Panc1 (cell line): ENCODE measurements around the gene NPIPA1. TPM values are rescaled to one million over a fixed set of nuclear protein-coding genes. Genes with fewer than 3 reads are reported as not detected.

Source experiments
- ATAC-seq: fragments of 200-7000 bp; cut with Tn5 transposase; 2 replicates; pipeline ENCODE4 v1.9.1; 2020; ENCODE audit warnings: mild to moderate bottlenecking, moderate library complexity
- BruUV-seq: library from RNA; stranded (reverse); fragments of 400-500 nt; replicated peaks from 2 replicates; lab custom pipeline; 2021; lab: Mats Ljungman, UMichigan
- CTCF ChIA-PET: fragments of 300-600 bp; sonication (Branson Sonifier 250); formaldehyde crosslinking; loops from one replicate; lab custom pipeline; 2022; ENCODE audit warnings: antibody characterized with exemption; lab: Charles Lee
- POLR2A ChIA-PET: fragments of 300-600 bp; sonication (Branson Sonifier 250); formaldehyde crosslinking; loops from one replicate; lab custom pipeline; 2022; ENCODE audit warnings: antibody characterized with exemption; lab: Charles Lee
- DNase-seq: peaks from one replicate; pipeline ENCODE4 v3.0.0-alpha.2; 2010; ENCODE audit warnings: low read depth, low spot score
- H3K27ac ChIP-seq: 2 replicates; pipeline ENCODE4 v1.5.1; 2011; ENCODE audit warnings: mild to moderate bottlenecking, low read length, inconsistent platforms
- H3K27me3 ChIP-seq: fragments of 200-500 bp; sonication (Bioruptor generic); 2 replicates; pipeline ENCODE4 v1.6.0; 2014; ENCODE audit warnings: low read length, inconsistent platforms; ENCODE audit not compliant: control insufficient read depth, insufficient read depth
- H3K36me3 ChIP-seq: fragments of 200-500 bp; sonication (Bioruptor generic); 2 replicates; pipeline ENCODE4 v1.5.1; 2014; ENCODE audit warnings: inconsistent platforms, mild to moderate bottlenecking, low read length, moderate library complexity; ENCODE audit not compliant: control insufficient read depth, insufficient read depth
- H3K4me1 ChIP-seq: 2 replicates; pipeline ENCODE4 v1.5.1; 2011; ENCODE audit warnings: inconsistent platforms, mild to moderate bottlenecking, low read length, moderate library complexity; ENCODE audit not compliant: control insufficient read depth, insufficient read depth
- H3K4me3 ChIP-seq, 2 experiments: 2 replicates each; pipeline ENCODE4 v1.5.1; 2011 to 2012; ENCODE audit warnings: low read depth in 2 of 2, low read length in 2 of 2, mild to moderate bottlenecking in 2 of 2, inconsistent platforms in 1 of 2, moderate library complexity in 1 of 2
- H3K9me3 ChIP-seq: fragments of 200-500 bp; sonication (Bioruptor generic); 2 replicates; pipeline ENCODE4 v1.5.1; 2014; ENCODE audit warnings: low read depth, mild to moderate bottlenecking, inconsistent platforms, low read length, moderate library complexity; ENCODE audit not compliant: control insufficient read depth, insufficient read depth
- POLR2AphosphoS5 ChIP-seq: IDR thresholded peaks from 2 replicates; pipeline ENCODE4 v1.6.1; 2012; ENCODE audit warnings: mild to moderate bottlenecking, low read depth, low read length, moderate library complexity
- SIN3A ChIP-seq: IDR thresholded peaks from 2 replicates; pipeline ENCODE4 v1.6.1; 2012; ENCODE audit warnings: low read depth, mild to moderate bottlenecking, low read length, moderate library complexity, borderline replicate concordance; ENCODE audit not compliant: insufficient read depth
- TCF7L2 ChIP-seq: IDR thresholded peaks from 2 replicates; pipeline ENCODE4 v1.6.1; 2011; ENCODE audit warnings: mild to moderate bottlenecking, low read depth, low read length, inconsistent platforms
- in situ Hi-C: cut with HindIII; loops from 2 replicates; pipeline ENCODE4 v1.10.0; 2016; ENCODE audit warnings: low sequenced_read_pairs, low pct_unique_long_range_greater_than_20kb
- intact Hi-C: fragments of 100-400 bp; cut with micrococcal nuclease; formaldehyde crosslinking; loops from one replicate; pipeline ENCODE4 v1.10.0; 2022; ENCODE audit not compliant: unreplicated experiment
- total RNA-seq: library from RNA; stranded (reverse); gene quantifications from one replicate; pipeline ENCODE4 v1.2.1, GENCODE V29; 2021; ENCODE audit not compliant: unreplicated experiment
- TF ChIP-seq, protein P1 (sequence below), 2 experiments: IDR thresholded peaks; 2 replicates each; pipeline ENCODE4 v1.6.1; 2011 to 2012; ENCODE audit warnings: low read depth in 2 of 2, control low read depth in 1 of 2, low read length in 1 of 2, mild to moderate bottlenecking in 1 of 2, moderate library complexity in 1 of 2; ENCODE audit not compliant: insufficient read depth in 1 of 2
- TF ChIP-seq, protein P2 (sequence below): fragments of 450-650 bp; IDR thresholded peaks from 2 replicates; pipeline ENCODE4 v1.5.1; 2017; ENCODE audit warnings: mild to moderate bottlenecking

The NPIPA1 gene
- total RNA-seq, 1 experiment from 2014 or later = 126 TPM

GRCh38 chr16:14958970-14959369, 21.7 kb downstream of the NPIPA1 start:
- ChIA-PET CTCF (no interaction called here), POLR2A (no interaction called here)
- TF ChIP-seq, protein P1, sequence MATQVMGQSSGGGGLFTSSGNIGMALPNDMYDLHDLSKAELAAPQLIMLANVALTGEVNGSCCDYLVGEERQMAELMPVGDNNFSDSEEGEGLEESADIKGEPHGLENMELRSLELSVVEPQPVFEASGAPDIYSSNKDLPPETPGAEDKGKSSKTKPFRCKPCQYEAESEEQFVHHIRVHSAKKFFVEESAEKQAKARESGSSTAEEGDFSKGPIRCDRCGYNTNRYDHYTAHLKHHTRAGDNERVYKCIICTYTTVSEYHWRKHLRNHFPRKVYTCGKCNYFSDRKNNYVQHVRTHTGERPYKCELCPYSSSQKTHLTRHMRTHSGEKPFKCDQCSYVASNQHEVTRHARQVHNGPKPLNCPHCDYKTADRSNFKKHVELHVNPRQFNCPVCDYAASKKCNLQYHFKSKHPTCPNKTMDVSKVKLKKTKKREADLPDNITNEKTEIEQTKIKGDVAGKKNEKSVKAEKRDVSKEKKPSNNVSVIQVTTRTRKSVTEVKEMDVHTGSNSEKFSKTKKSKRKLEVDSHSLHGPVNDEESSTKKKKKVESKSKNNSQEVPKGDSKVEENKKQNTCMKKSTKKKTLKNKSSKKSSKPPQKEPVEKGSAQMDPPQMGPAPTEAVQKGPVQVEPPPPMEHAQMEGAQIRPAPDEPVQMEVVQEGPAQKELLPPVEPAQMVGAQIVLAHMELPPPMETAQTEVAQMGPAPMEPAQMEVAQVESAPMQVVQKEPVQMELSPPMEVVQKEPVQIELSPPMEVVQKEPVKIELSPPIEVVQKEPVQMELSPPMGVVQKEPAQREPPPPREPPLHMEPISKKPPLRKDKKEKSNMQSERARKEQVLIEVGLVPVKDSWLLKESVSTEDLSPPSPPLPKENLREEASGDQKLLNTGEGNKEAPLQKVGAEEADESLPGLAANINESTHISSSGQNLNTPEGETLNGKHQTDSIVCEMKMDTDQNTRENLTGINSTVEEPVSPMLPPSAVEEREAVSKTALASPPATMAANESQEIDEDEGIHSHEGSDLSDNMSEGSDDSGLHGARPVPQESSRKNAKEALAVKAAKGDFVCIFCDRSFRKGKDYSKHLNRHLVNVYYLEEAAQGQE (IDR thresholded peaks at IDR 0.05; ENCODE audit: insufficient read depth in 1 of 2, low read depth in 2 of 2, low read length in 1 of 2) = no peak
- TF ChIP-seq TCF7L2 (no peak), POLR2AphosphoS5 (no peak), SIN3A (no peak)
- TF ChIP-seq, protein P2, sequence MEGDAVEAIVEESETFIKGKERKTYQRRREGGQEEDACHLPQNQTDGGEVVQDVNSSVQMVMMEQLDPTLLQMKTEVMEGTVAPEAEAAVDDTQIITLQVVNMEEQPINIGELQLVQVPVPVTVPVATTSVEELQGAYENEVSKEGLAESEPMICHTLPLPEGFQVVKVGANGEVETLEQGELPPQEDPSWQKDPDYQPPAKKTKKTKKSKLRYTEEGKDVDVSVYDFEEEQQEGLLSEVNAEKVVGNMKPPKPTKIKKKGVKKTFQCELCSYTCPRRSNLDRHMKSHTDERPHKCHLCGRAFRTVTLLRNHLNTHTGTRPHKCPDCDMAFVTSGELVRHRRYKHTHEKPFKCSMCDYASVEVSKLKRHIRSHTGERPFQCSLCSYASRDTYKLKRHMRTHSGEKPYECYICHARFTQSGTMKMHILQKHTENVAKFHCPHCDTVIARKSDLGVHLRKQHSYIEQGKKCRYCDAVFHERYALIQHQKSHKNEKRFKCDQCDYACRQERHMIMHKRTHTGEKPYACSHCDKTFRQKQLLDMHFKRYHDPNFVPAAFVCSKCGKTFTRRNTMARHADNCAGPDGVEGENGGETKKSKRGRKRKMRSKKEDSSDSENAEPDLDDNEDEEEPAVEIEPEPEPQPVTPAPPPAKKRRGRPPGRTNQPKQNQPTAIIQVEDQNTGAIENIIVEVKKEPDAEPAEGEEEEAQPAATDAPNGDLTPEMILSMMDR = no peak
- intact Hi-C loops = no loop called here
- no TSS peak for BruUV-seq
- Histone ChIP-seq H3K4me1 (no peaks in the 10 kb centered on the region), H3K36me3 (no peaks in the 10 kb centered on the region), H3K27ac (no peak overlapping the region), H3K4me3 (no peak overlapping the region), H3K27me3 (no peaks in the 10 kb centered on the region), H3K9me3 (no peaks in the 10 kb centered on the region)
- in situ Hi-C loops = no loop called here
- no peak for DNase-seq
- no peak for ATAC-seq

DNA sequence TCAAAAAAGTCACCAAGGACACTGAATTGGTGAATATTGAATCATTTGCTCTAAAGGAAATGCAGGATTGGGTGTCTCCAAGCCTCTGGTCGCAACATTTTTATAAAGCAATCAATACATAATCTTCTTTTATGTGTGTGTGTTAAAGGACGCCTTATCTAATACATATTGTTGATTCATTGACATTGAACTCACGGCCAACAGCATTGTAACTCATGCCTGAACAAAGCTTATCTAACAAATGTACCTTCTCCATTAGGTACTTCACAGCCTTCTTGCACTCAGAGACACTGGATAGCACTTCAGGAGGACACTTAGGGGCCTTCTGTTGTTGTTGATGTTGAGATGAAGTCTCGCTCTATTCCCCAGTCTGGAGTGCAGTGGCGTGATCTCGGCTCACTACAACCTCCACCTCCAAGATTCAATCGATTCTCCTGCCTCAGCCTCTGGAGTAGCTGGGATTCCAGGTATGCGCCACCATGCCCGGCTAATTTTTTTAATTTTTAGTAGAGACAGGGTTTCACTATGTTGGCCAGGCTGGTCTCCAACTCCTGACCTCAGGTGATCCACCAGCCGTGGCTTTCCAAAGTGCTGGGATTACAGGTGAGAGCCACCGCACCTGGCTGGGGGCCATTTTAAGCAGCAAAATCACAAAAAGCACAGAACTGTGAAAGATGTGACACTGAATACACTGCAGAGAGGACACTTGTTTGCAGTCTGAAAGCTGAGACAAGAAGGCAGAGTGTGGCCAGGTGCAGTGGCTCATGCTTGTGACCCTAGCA, 24.4 kb downstream of the NPIPA1 start:
- DNase-seq (no peak), ATAC-seq (0 out of 2 replicates have a peak, but pooled peaks have one; percentile 33)
- Histone ChIP-seq H3K4me1 (no peaks in the 10 kb centered on the region), H3K4me3 (no peak overlapping the region), H3K27ac (no peak overlapping the region), H3K36me3 (no peaks in the 10 kb centered on the region), H3K9me3 (no peaks in the 10 kb centered on the region), H3K27me3 (no peaks in the 10 kb centered on the region)
- BruUV-seq = no TSS peak
- in situ Hi-C loops = no loop called here
- no peak for TF ChIP-seq TCF7L2
- TF ChIP-seq, protein P1 (IDR thresholded peaks at IDR 0.05; ENCODE audit: insufficient read depth in 1 of 2, low read depth in 2 of 2, low read length in 1 of 2) = no peak
- TF ChIP-seq POLR2AphosphoS5 = no peak
- TF ChIP-seq, protein P2 = no peak
- no peak for TF ChIP-seq SIN3A
- intact Hi-C loops = no loop called here
- POLR2A ChIA-PET = no interaction called here
- CTCF ChIA-PET = no interaction called here
